Nephron progenitor cell (in vitro differentiated cells): Measurements from ENCODE around the gene CDKL4.
"Not testable (repeated sequence)": the region's sequence is repeated elsewhere in the genome, so short reads cannot be mapped to it uniquely, and the experiment has no call there.

Experiments
- DNase-seq: peaks from one replicate; pipeline ENCODE4 v3.0.0; 2021
- H3K27ac Mint-ChIP-seq: 2 replicates; pipeline ENCODE4 v1.8.0; 2021; ENCODE audit warnings: mild to moderate bottlenecking, moderate library complexity, mixed read lengths
- H3K27me3 Mint-ChIP-seq: 2 replicates; pipeline ENCODE4 v1.8.0; 2021; ENCODE audit warnings: mild to moderate bottlenecking, low read depth, mixed read lengths; ENCODE audit not compliant: poor library complexity
- H3K36me3 Mint-ChIP-seq: 2 replicates; pipeline ENCODE4 v1.8.0; 2021; ENCODE audit warnings: low read depth, mixed read lengths
- H3K4me1 Mint-ChIP-seq: 2 replicates; pipeline ENCODE4 v1.8.0; 2021; ENCODE audit warnings: mixed read lengths
- H3K4me3 Mint-ChIP-seq: 2 replicates; pipeline ENCODE4 v1.8.0; 2021; ENCODE audit warnings: mild to moderate bottlenecking, moderate library complexity, mixed read lengths
- H3K9me3 Mint-ChIP-seq: 2 replicates; pipeline ENCODE4 v1.8.0; 2021; ENCODE audit warnings: mild to moderate bottlenecking, moderate library complexity, mixed read lengths
- CTCF ChIP-seq: fragments of 200-600 bp; sonication (generic); IDR thresholded peaks from 2 replicates; pipeline ENCODE4 v1.5.0; 2021; ENCODE audit warnings: antibody characterized with exemption

Gene CDKL4

GRCh38 chr2:39179974-39180960 lies 63.5 kb downstream of the CDKL4 start:
- peaks cover 5% of the 10 kb centered on the region for H3K27me3 Mint-ChIP-seq
- H3K4me3 Mint-ChIP-seq = no peak overlapping the region
- no peaks in the 10 kb centered on the region for H3K36me3 Mint-ChIP-seq
- TF ChIP-seq CTCF = no peak
- H3K27ac Mint-ChIP-seq = peak overlapping the region; percentile 88
- DNase-seq = peak; percentile 29
- peaks cover 30% of the 10 kb centered on the region for H3K4me1 Mint-ChIP-seq
- H3K9me3 Mint-ChIP-seq = no peaks in the 10 kb centered on the region

DNA sequence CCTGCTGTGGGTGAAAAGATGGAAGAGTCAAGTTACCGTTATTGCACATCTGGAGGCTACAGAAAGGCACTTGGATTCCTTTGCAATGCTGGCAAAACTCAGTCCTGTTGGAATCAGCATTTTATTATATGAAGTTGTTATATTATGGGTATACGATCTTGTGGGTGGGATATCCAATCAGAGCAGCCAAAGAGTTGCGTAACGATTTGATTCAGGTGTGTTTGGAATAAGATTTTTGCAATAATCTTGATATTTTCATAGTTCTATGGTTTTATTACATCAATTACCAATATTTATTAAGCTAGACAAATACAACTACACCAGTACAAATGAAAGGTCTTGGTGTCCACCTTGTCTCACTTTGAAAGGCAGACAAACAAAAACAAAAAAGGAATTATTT lies 65.0 kb downstream of the CDKL4 start:
- no peaks in the 10 kb centered on the region for H3K36me3 Mint-ChIP-seq
- no peaks in the 10 kb centered on the region for H3K9me3 Mint-ChIP-seq
- peaks cover 30% of the 10 kb centered on the region for H3K4me1 Mint-ChIP-seq
- no peak for DNase-seq
- no peak overlapping the region for H3K27ac Mint-ChIP-seq
- peaks cover 5% of the 10 kb centered on the region for H3K27me3 Mint-ChIP-seq
- TF ChIP-seq CTCF = no peak
- no peak overlapping the region for H3K4me3 Mint-ChIP-seq

DNA sequence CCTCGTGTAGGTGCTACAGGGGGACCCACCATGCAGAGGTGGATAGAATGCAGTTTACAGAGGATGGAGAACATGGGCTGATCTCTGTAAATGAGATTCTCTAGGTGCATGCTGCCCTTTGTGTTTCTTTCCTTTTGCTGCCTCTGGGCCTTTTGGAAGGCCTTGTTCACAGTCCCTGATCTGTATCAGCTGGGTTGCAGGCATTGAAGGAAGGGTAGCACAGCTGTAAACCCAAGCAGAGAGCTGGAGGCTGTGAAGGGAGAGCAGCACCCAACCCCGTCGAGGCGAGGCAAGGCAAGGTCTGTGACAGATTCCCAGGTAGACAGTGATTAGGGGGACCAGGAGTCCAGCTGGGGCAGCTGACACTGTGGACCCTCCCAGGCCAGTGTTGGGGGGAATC lies 66.8 kb downstream of the CDKL4 start:
- H3K36me3 Mint-ChIP-seq = no peaks in the 10 kb centered on the region
- DNase-seq = no peak
- no peaks in the 10 kb centered on the region for H3K9me3 Mint-ChIP-seq
- H3K27ac Mint-ChIP-seq = peak overlapping the region; percentile 39
- no peak for TF ChIP-seq CTCF
- H3K27me3 Mint-ChIP-seq = peaks cover 5% of the 10 kb centered on the region
- H3K4me1 Mint-ChIP-seq = peaks cover 30% of the 10 kb centered on the region
- no peak overlapping the region for H3K4me3 Mint-ChIP-seq

DNA sequence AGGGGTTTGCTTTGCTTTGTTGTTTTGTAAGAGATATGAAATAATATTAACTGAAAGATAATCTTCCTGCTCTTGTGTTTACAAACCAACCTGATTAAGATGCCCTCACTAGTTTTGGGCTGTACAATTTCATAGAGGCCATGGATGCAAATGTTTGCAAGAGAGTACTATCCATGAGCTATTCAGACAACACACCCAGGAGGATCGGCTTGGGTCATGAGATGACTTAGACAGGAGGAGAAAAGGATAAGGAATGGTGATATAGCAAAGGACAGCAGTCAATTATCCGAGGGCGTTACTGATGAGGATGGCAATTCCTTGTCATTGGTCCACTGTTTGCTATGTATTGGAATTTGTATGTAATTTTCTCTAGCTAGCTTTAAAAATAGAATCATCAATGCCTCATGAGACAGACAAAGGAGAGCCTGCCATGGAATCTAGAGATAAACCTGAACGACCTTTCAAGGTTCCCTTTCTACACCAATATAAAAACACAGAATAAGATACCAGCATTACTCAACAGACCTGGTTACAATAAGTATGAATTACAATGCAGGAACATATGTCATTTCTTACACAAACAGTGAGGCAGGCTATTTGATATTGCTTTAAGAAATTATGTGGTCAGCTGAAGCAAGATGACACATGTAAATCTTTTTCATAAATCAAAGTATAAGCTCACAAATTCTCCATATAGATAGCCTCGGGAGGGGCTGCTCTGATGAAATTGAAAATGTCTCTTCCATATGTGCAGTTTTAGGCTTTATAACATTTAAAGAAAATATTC lies 68.6 kb downstream of the CDKL4 start:
- Mint-ChIP-seq H3K9me3 (no peaks in the 10 kb centered on the region), H3K4me1 (peaks cover 17% of the 10 kb centered on the region), H3K4me3 (no peak overlapping the region), H3K27me3 (peaks cover 7% of the 10 kb centered on the region), H3K36me3 (no peaks in the 10 kb centered on the region), H3K27ac (peak overlapping the region; percentile 66)
- no peak for TF ChIP-seq CTCF
- DNase-seq = no peak

DNA sequence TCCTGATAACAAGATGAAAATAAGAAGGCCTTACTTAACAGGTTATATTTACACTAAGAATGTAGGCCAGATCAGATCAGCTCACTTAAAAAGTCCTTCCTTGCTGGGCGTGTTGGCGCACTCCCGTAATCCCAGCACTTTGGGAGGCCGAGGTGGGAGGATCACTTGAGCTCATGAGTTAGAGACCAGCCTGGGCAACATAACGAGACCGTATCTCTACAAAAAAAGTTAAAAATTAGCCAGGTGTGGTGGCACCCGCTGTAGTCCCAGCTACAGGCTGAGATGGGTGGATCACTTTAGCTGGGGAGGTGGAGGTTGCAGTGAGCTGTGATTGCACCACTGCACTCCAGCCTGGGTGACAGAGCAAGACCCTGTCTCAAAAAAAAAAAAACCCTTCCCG lies 69.7 kb downstream of the CDKL4 start:
- no peak for DNase-seq
- Mint-ChIP-seq H3K9me3 (no peaks in the 10 kb centered on the region), H3K27ac (no peak overlapping the region), H3K4me1 (peaks cover 8% of the 10 kb centered on the region), H3K27me3 (peaks cover 7% of the 10 kb centered on the region), H3K4me3 (no peak overlapping the region), H3K36me3 (no peaks in the 10 kb centered on the region)
- TF ChIP-seq CTCF = no peak

GRCh38 chr2:39172047-39172706 lies 71.6 kb downstream of the CDKL4 start:
- not testable (repeated sequence) for H3K4me1 Mint-ChIP-seq, H3K27ac Mint-ChIP-seq, H3K9me3 Mint-ChIP-seq, H3K36me3 Mint-ChIP-seq, H3K27me3 Mint-ChIP-seq, H3K4me3 Mint-ChIP-seq, DNase-seq
